Body of pancreas (tissue), 4 donors: Measurements from ENCODE around the gene OR51S1.

ENCODE experiments used
- CTCF ChIP-seq, 7 experiments: fragments of 450-650 bp in 4 of 7; fragments of 200-600 bp in 3 of 7; sonication (generic) in 3 of 7; IDR thresholded peaks; one replicate each; pipeline ENCODE4 v1.5.1; 2016 to 2019; ENCODE audit warnings: antibody characterized with exemption in 7 of 7
- POLR2A ChIP-seq, 3 donors: fragments of 450-650 bp; IDR thresholded peaks; one replicate each; pipeline ENCODE4 v1.6.1; 2016; ENCODE audit warnings: antibody characterized with exemption in 3 of 3, mild to moderate bottlenecking in 2 of 3

- TF ChIP-seq CTCF (IDR thresholded peaks at IDR 0.05) (no peak), POLR2A (IDR thresholded peaks at IDR 0.05) (no peak)
These were observed 33.5 kb upstream of the OR51S1 start for GRCh38 chr11:4882543-4882942.
